ENCODE data around the gene C1orf115.

GRCh38 chr1:220717800-220718640, 27.9 kb downstream of the C1orf115 start:
- TF ChIP-seq CTCF (IDR thresholded peaks at IDR 0.05; ENCODE audit: insufficient read depth, low read length, poor library complexity, severe bottlenecking) (no peak), EZH2phosphoT487 (conservative IDR thresholded peaks at IDR 0.05; ENCODE audit: low read length) (no peak)
